ENCODE results near the gene UGT1A1. TPM values are rescaled to one million over a fixed set of nuclear protein-coding genes. Genes with fewer than 3 reads are reported as not detected.

UGT1A1 gene
- total and polyA plus RNA-seq, 7 donors: 0.06 TPM; not detected in 6

- WGBS, 3 donors: 86 to 90% (median 87%) methylated on average over 2 of the region's 2 CpGs
- ATAC-seq: no peak
- intact Hi-C loops (cut with DNase I): no loop called here
These were observed 18.0 kb downstream of the UGT1A1 start, which contains the start of gene MROH2A for GRCh38 chr2:233778030-233778429. Gene MROH2A, plus strand, starts transcription at chr2:233778330. Its CDS starts 1,029 bp downstream, at chr2:233779359.

GRCh38 chr2:233779722-233780121, 19.7 kb downstream of the UGT1A1 start:
- ATAC-seq: no peak
- intact Hi-C loops (cut with DNase I): no loop called here

More at GRCh38 chr2:233778030-233778429, 18.0 kb downstream of the UGT1A1 start, which contains the start of gene MROH2A:
- Histone ChIP-seq H3K4me1 (no peaks in the 10 kb centered on the region), H3K27ac (no peak within 1 kb of the TSS), H3K36me3 (ENCODE audit: insufficient read depth in 1 of 2, low read depth in 1 of 2) (no peaks in the 10 kb centered on the region), H3K4me3 (no peak within 1 kb of the TSS), H3K9me3 (no peaks in the 10 kb centered on the region), H3K27me3 (ENCODE audit: insufficient read depth in 3 of 3, low read length in 2 of 3) (peaks cover 0 to 2% (median 0%) of the 10 kb centered on the region in 3 donors)
- no peak for TF ChIP-seq CTCF (IDR thresholded peaks at IDR 0.05)
- no peak for DNase-seq

GRCh38 chr2:233780771-233781170, 20.7 kb downstream of the UGT1A1 start:
- DNase-seq (no peak), ATAC-seq (no peak)
- no peaks in the 10 kb centered on the region for H3K27me3 ChIP-seq (ENCODE audit: insufficient read depth in 3 of 3, low read length in 2 of 3)
- no peak for TF ChIP-seq CTCF (IDR thresholded peaks at IDR 0.05)
- H3K4me1 ChIP-seq: no peaks in the 10 kb centered on the region
- no peak overlapping the region for H3K27ac ChIP-seq
- H3K9me3 ChIP-seq: no peaks in the 10 kb centered on the region
- intact Hi-C loops (cut with DNase I): no loop called here
- no peak overlapping the region for H3K4me3 ChIP-seq
- H3K36me3 ChIP-seq (ENCODE audit: insufficient read depth in 1 of 2, low read depth in 1 of 2): no peaks in the 10 kb centered on the region
- WGBS, 3 donors: 86 to 91% (median 88%) methylated on average over 4 of the region's 4 CpGs

More at GRCh38 chr2:233779722-233780121, 19.7 kb downstream of the UGT1A1 start:
- 82 to 85% (median 84%) methylated on average over 4 of the region's 4 CpGs for WGBS, 3 donors
- H3K27me3 ChIP-seq (ENCODE audit: insufficient read depth in 3 of 3, low read length in 2 of 3): peaks cover 0 to 2% (median 0%) of the 10 kb centered on the region in 3 donors
- no peaks in the 10 kb centered on the region for H3K4me1 ChIP-seq
- H3K36me3 ChIP-seq (ENCODE audit: insufficient read depth in 1 of 2, low read depth in 1 of 2): no peaks in the 10 kb centered on the region
- H3K27ac ChIP-seq: no peak overlapping the region
- H3K4me3 ChIP-seq: no peak overlapping the region
- no peak for TF ChIP-seq CTCF (IDR thresholded peaks at IDR 0.05)
- no peaks in the 10 kb centered on the region for H3K9me3 ChIP-seq
- DNase-seq: no peak

- no peak for TF ChIP-seq CTCF (IDR thresholded peaks at IDR 0.05)
- Histone ChIP-seq H3K9me3 (no peaks in the 10 kb centered on the region), H3K27me3 (ENCODE audit: insufficient read depth in 3 of 3, low read length in 2 of 3) (no peaks in the 10 kb centered on the region), H3K4me1 (no peaks in the 10 kb centered on the region), H3K4me3 (no peak overlapping the region), H3K36me3 (ENCODE audit: insufficient read depth in 1 of 2, low read depth in 1 of 2) (no peaks in the 10 kb centered on the region), H3K27ac (no peak overlapping the region)
- intact Hi-C loops (cut with DNase I): no loop called here
- DNase-seq (no peak), ATAC-seq (no peak)
- WGBS, 3 donors: 86 to 91% (median 90%) methylated on average over 7 of the region's 7 CpGs
These were observed 29.5 kb downstream of the UGT1A1 start for GRCh38 chr2:233789554-233789953.

Measured in psoas muscle (tissue), 8 donors.